ENCODE measurements around the gene CYB5R2.

GRCh38 chr11:7654195-7654705 lies 19.1 kb downstream of the CYB5R2 start:
- TF ChIP-seq POLR2AphosphoS5 (IDR thresholded peaks at IDR 0.05; ENCODE audit: low read depth, low read length) = no peak
- TF ChIP-seq REST (IDR thresholded peaks at IDR 0.05; ENCODE audit: insufficient read depth in 1 of 2, low read depth in 2 of 2, low read length in 2 of 2) = no peak
